Endothelial cell of umbilical vein (primary cell): ENCODE results near the gene MYO1E. TPM values are rescaled to one million over a fixed set of nuclear protein-coding genes. Genes with fewer than 3 reads are reported as not detected.

ENCODE experiments used
- BruUV-seq: library from RNA; stranded (reverse); fragments of 400-500 nt; replicated peaks from 2 replicates; lab custom pipeline; 2021; lab: Mats Ljungman, UMichigan
- CTCF ChIA-PET: fragments of 300-600, 350-600 bp; sonication (Branson Sonifier 250); formaldehyde crosslinking; loops from one replicate; lab custom pipeline; 2021; ENCODE audit warnings: antibody characterized with exemption, inconsistent platforms; lab: Charles Lee
- POLR2A ChIA-PET: fragments of 300-600, 350-600 bp; sonication (Branson Sonifier 250); formaldehyde crosslinking; loops from one replicate; lab custom pipeline; 2021; ENCODE audit warnings: antibody characterized with exemption, inconsistent platforms; lab: Charles Lee
- DNase-seq: peaks from one replicate; pipeline ENCODE4 v3.0.0-alpha.2; 2011; ENCODE audit warnings: low read depth, low spot score
- FAIRE-seq: peaks from 2 replicates; lab custom pipeline; 2011; peaks lifted over from hg19 to GRCh38; lab: Jason Lieb, UNC
- H2AFZ ChIP-seq: 2 replicates; pipeline ENCODE4 v1.6.0; 2012; ENCODE audit warnings: low read depth, low read length, control low read depth, inconsistent platforms
- H3K27ac ChIP-seq: 2 replicates; pipeline ENCODE4 v1.5.1; 2011; ENCODE audit warnings: low read depth, mild to moderate bottlenecking, control low read depth, low read length, moderate library complexity; ENCODE audit not compliant: insufficient read depth
- H3K27me3 ChIP-seq, 2 experiments: 2 replicates each; pipeline versions ENCODE4 v1.6.0 to v1.6.1; 2011; ENCODE audit warnings: low read length in 2 of 2, mixed read lengths in 1 of 2; ENCODE audit not compliant: control insufficient read depth in 2 of 2, insufficient read depth in 2 of 2
- H3K36me3 ChIP-seq, 2 experiments: 2 replicates in 1 of 2; 3 replicates in 1 of 2; pipeline ENCODE4 v1.5.1; 2011; ENCODE audit warnings: low read length in 2 of 2, mild to moderate bottlenecking in 1 of 2, moderate library complexity in 1 of 2; ENCODE audit not compliant: control insufficient read depth in 2 of 2, insufficient read depth in 2 of 2; ENCODE audit errors: extremely low read depth in 1 of 2
- H3K4me1 ChIP-seq: 3 replicates; pipeline ENCODE4 v1.5.1; 2011; ENCODE audit warnings: mild to moderate bottlenecking, low read length; ENCODE audit not compliant: control insufficient read depth, insufficient read depth; ENCODE audit errors: extremely low read depth
- H3K4me2 ChIP-seq: 2 replicates; pipeline ENCODE4 v1.6.1; 2011; ENCODE audit warnings: low read length, control low read depth, mixed read lengths; ENCODE audit not compliant: insufficient read depth
- H3K4me3 ChIP-seq, 3 experiments: fragments of 200-600 bp in 1 of 3; sonication (generic), shearing (Covaris generic) in 1 of 3; replicated peaks in 1 of 3; 2 replicates each; pipeline ENCODE4 v1.5.1; 2011 to 2016; ENCODE audit warnings: control low read depth in 3 of 3, low read length in 3 of 3, mild to moderate bottlenecking in 2 of 3, inconsistent platforms in 1 of 3, low read depth in 1 of 3, moderate library complexity in 1 of 3; ENCODE audit not compliant: insufficient read depth in 1 of 3
- H3K79me2 ChIP-seq: 2 replicates; pipeline ENCODE4 v1.6.0; 2012; ENCODE audit warnings: low read length, inconsistent platforms; ENCODE audit not compliant: control insufficient read depth, insufficient read depth
- H3K9ac ChIP-seq: replicated peaks from 2 replicates; pipeline ENCODE3; 2011; ENCODE audit warnings: low read length, control low read depth; ENCODE audit not compliant: insufficient read depth; ENCODE audit errors: extremely low read depth
- H3K9me1 ChIP-seq: replicated peaks from 3 replicates; pipeline ENCODE4 v1.6.0; 2011; ENCODE audit warnings: mild to moderate bottlenecking, low read length; ENCODE audit not compliant: control insufficient read depth, insufficient read depth; ENCODE audit errors: extremely low read depth
- H3K9me3 ChIP-seq: replicated peaks from 2 replicates; pipeline ENCODE4 v1.5.1; 2012; ENCODE audit warnings: low read length, inconsistent platforms; ENCODE audit not compliant: control insufficient read depth, insufficient read depth
- H4K20me1 ChIP-seq: replicated peaks from 2 replicates; pipeline ENCODE3; 2011; ENCODE audit warnings: mild to moderate bottlenecking, low read length; ENCODE audit not compliant: control insufficient read depth, insufficient read depth; ENCODE audit errors: extremely low read depth
- CTCF ChIP-seq, 2 donors: IDR thresholded peaks; 1 replicate in 1 of 2; 2 replicates in 1 of 2; pipeline ENCODE4 v1.5.1; 2011; ENCODE audit warnings: low read length in 2 of 2, mild to moderate bottlenecking in 2 of 2, moderate library complexity in 2 of 2, control low read depth in 1 of 2, inconsistent platforms in 1 of 2, low read depth in 1 of 2; ENCODE audit not compliant: insufficient read depth in 1 of 2; ENCODE audit errors: extremely low read depth in 1 of 2
- FOS ChIP-seq: IDR thresholded peaks from 2 replicates; pipeline ENCODE4 v1.6.1; 2011; ENCODE audit warnings: mild to moderate bottlenecking, low read length, moderate library complexity, borderline replicate concordance; ENCODE audit not compliant: insufficient read depth
- MAX ChIP-seq: IDR thresholded peaks from 2 replicates; pipeline ENCODE4 v1.6.1; 2011; ENCODE audit not compliant: insufficient read depth, insufficient read length
- MYC ChIP-seq: IDR thresholded peaks from one replicate; pipeline ENCODE4 v1.6.1; 2011; ENCODE audit warnings: mild to moderate bottlenecking, low read depth, low read length
- POLR2A ChIP-seq: IDR thresholded peaks from 2 replicates; pipeline ENCODE4 v1.6.1; 2012; ENCODE audit warnings: low read depth, mild to moderate bottlenecking, control low read depth, low read length
- POLR2AphosphoS5 ChIP-seq: IDR thresholded peaks from 2 replicates; pipeline ENCODE4 v1.6.1; 2012; ENCODE audit warnings: low read depth, mild to moderate bottlenecking, control low read depth, low read length, moderate library complexity; ENCODE audit not compliant: insufficient read depth
- dilution Hi-C: fragments of 300-500 bp; cut with MboI; formaldehyde crosslinking; loops from one replicate; pipeline ENCODE4 v1.15.0; 2019; ENCODE audit warnings: low sequenced_read_pairs; ENCODE audit not compliant: extremely low pct_ligation_motif_present
- intact Hi-C: fragments of 100-400 bp; cut with micrococcal nuclease; formaldehyde crosslinking; loops from one replicate; pipeline ENCODE4 v1.10.0; 2022
- polyA plus RNA-seq, 4 experiments: library from polyadenylated mRNA; depleted of rRNA in 3 of 4; stranded (reverse) in 3 of 4; unstranded in 1 of 4; fragments of >200 nt; gene quantifications; 2 replicates each; pipeline versions ENCODE4 v1.2.1 to v1.2.3, GENCODE V29; 2011 to 2012; ENCODE audit warnings: missing spikeins in 1 of 4
- total RNA-seq: library from RNA; stranded (reverse); gene quantifications from 2 replicates; pipeline ENCODE4 v1.2.3, GENCODE V29; 2021

Gene MYO1E
- total and polyA plus RNA-seq, 2 donors (not counting 3 experiments of a cell fraction or from before 2014, with no cell fraction given) = 31.6 to 218 TPM

GRCh38 chr15:59185725-59186124, 186.9 kb downstream of the MYO1E start:
- no TSS peak for BruUV-seq
- DNase-seq (no peak), FAIRE-seq (peak; percentile 21)
- Histone ChIP-seq H3K9ac (no peak overlapping the region), H3K4me1 (no peaks in the 10 kb centered on the region), H3K27me3 (no peaks in the 10 kb centered on the region), H3K4me2 (no peak overlapping the region), H3K4me3 (no peak overlapping the region), H2AFZ (no peak overlapping the region), H3K27ac (no peak overlapping the region), H3K9me3 (peaks cover 2% of the 10 kb centered on the region), H3K9me1 (no peaks in the 10 kb centered on the region), H4K20me1 (no peaks in the 10 kb centered on the region), H3K79me2 (no peaks in the 10 kb centered on the region), H3K36me3 (peaks cover 7 to 10% of the 10 kb centered on the region in 2 experiments)
- ChIA-PET POLR2A (no interaction called here), CTCF (no interaction called here)
- TF ChIP-seq POLR2AphosphoS5 = no peak
- no peak for TF ChIP-seq MAX
- TF ChIP-seq FOS = no peak
- TF ChIP-seq POLR2A = no peak
- no peak for TF ChIP-seq CTCF (IDR thresholded peaks at IDR 0.05; ENCODE audit: extremely low read depth in 1 of 2, insufficient read depth in 1 of 2, low read depth in 1 of 2, low read length in 2 of 2)
- no peak for TF ChIP-seq MYC
- dilution Hi-C loops (no loop called here), intact Hi-C loops (no loop called here)
